ENCODE results near the gene BASP1.
"Not testable (repeated sequence)": the region's sequence is repeated elsewhere in the genome, so short reads cannot be mapped to it uniquely, and the experiment has no call there.

Gene BASP1

DNA sequence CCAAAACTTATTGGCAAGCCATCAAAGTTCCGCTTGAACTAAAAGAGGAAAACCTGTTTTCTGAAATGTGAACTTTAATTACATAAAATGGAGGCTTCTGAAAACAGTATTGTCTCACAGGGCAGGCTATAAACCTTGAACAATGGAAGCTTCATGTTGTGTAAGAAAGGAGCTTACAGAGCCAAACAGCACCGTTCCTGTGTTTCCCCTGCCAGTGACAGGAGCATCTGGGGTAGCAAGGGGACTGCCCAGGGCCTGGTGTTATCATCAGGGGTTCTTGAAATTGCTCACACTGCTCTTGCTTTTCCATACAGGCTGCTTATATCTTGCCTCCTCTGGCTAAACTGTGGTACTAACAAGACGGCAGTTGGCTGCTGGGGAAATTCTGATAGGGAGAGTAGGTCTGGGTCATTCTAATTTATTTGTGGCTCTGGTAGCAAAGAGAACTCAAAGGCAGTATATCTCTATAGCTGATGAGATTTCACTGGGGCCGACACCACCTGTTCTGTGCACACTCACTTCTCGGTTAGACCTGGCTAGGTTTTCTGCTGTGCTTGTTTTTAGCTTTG, 40.4 kb downstream of the BASP1 start:
- DNase-seq = no peak

DNA sequence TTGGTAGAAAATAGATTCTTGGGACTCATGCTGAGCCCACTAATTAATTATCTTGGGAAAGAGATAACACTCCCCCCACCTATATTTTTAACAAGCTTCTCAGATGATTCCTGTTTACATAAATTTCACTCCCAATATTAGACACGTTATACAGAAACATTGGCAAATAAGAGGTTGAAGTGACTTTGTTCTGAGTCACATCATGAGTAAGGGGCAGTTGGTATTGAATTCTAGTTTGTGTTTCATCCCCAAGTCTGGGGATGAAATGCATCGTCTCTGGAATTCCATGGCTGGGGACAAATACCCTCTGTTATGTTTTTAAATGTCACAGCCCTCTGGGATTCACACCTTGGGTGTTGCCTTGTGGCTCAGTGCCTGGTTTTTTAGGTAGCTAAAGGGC, 41.0 kb downstream of the BASP1 start:
- DNase-seq = no peak

DNA sequence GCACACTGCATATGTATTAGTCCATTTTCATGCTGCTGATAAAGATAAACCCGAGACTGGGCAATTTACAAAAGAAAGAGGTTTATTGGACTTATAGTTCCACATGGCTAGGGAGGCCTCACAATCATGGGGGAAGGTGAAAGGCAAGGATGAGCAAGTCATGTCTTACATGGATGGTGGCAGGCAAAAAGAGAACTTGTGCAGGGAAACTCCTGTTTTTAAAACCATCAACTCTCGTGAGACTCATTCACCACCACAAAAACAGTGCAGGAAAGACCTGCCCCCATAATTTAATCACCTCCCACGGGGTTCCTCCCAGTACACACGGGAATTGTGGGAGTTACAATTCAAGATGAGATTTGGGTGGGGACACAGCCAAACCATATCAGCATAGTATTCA, 41.6 kb downstream of the BASP1 start:
- DNase-seq = not testable (repeated sequence)

DNA sequence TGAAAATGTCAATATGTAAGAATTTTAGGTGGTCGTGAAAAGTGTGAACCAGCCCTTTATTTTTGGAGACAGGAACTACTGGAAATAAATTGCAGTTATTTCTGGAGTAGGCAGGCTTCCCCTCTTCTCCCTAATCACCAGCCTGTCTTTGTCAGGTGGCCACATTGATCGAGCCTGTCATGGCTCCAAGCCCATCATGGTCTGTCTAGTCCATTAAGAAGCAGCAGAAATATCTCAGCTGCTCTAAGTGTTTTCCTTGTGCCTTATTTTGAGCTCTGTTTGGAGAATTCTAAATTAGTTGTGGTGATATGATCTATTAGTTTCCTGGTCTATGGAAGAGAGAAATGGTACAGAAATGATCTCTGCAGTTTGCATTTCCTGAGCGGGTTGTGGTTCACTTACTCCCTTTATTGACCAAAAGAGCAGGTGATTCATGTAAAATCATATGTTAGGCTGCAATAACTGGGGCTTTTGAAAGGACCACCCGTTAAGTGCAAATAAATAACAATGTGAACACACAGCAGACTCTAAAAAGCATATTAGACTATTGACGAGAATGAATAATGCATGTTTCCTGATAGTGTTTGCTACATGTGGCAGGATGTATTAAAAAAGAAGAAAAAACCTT, 42.3 kb downstream of the BASP1 start:
- no peak for DNase-seq

DNA sequence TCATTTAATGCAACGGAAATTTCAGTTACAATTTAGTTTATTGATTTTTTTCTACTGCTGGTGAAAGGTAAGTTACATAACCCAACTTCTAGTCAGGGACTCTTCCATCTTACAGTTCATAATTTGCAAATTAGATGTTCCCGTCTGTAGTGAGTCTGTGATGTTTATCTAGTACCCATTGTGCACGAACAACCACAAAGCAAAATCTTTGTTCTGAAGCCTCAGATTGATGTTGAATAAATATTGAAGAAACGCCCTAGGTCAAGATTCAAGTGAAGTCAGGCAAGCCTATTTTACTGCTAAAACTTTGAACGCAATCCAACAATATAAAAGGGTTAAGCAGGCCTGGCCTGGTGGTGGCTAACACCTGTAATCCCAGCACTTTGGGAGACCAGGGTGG, 43.1 kb downstream of the BASP1 start:
- no peak for DNase-seq

DNA sequence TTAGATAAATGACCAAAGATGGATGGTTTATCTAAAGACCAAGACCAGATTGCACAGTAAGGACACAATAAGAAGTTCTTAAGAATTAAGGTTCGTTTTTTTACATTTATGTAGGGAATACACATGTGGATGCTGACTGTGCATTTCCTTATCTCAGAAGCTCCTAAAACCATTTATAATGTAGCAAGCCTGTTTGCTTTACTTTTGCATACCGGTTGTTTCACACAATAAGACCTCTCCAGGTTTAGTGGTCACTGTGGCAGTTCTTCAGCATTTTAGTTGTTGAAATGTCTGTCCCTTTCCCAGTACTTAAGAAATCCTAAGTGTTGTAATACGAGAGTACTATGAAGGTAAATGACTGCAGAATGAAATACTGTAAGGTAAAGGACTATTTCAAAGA, 43.6 kb downstream of the BASP1 start:
- DNase-seq = no peak

DNA sequence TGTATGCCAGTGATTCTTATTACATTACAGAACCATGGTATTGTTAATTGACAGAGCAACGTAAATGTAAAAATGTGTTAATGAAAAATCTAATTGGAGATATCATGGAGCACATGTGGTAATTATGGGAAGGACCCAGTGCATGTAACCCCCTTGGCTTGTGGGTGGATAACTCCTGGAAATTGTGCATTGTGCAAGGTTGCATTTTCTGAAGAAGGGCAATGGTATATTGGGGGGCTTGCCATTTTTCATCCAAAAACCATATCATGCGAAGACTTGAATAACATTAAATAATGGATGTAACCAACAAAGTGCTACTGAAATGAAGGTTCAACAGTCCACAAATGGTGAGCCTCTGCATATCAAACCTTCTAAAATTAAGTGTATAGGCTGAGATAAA, 47.6 kb downstream of the BASP1 start:
- DNase-seq = no peak

DNA sequence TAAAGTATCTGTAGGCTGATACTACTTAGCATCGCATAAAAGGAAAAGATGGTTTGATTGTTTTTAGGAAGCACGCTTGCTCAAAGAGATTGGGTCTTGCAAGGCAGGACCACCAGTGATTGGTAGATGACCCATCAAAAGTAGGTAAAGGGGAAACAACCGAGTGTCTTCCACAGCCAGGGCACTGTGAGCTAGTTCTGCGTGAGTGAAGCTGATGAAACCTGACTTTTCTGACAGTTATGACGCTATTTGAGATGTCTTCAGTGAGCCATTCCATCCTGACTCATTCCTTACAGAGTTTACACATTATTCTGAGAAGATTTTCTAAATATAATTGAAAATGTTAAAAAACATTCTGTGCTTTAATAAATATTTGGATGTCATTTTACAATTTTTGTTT, 49.7 kb downstream of the BASP1 start:
- no peak for DNase-seq

DNA sequence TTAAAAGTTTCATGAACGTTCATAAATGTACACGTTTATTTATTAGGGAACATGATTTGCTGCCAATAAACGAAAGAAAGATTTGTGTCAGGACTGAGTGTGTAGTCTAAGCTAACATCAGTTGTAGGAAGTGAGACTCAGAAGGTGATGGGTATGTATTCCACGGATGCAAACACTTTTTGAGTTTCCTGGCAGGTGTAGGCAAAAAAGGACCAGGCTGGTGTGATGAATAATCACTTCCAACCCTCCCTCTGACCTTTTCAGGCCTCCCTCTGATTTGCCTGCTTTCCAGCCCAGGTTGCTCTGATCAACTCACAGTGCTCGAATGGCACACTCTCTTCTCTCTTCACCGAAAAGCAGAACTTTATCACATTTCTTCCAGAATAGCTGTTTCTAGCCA, 51.8 kb downstream of the BASP1 start:
- DNase-seq = no peak

DNA sequence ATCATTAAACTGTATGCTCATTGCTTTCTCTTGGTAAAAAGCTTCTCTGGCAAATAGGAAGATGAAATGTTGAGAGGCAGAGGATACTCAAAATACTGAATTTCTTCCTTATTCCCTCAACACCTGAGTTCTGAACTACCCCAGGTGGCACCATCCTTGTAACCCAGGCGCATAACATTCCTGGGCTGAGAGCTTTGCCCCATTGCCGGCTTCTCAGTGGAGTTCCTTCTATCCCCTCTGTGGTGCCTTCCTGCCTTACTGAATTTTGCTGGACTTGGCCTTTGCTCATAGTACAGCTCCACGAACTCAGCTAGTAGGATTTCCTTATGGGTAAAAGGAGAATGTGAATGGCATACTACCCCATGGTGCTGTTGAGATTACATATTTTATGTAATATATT, 54.7 kb downstream of the BASP1 start:
- no peak for DNase-seq

DNA sequence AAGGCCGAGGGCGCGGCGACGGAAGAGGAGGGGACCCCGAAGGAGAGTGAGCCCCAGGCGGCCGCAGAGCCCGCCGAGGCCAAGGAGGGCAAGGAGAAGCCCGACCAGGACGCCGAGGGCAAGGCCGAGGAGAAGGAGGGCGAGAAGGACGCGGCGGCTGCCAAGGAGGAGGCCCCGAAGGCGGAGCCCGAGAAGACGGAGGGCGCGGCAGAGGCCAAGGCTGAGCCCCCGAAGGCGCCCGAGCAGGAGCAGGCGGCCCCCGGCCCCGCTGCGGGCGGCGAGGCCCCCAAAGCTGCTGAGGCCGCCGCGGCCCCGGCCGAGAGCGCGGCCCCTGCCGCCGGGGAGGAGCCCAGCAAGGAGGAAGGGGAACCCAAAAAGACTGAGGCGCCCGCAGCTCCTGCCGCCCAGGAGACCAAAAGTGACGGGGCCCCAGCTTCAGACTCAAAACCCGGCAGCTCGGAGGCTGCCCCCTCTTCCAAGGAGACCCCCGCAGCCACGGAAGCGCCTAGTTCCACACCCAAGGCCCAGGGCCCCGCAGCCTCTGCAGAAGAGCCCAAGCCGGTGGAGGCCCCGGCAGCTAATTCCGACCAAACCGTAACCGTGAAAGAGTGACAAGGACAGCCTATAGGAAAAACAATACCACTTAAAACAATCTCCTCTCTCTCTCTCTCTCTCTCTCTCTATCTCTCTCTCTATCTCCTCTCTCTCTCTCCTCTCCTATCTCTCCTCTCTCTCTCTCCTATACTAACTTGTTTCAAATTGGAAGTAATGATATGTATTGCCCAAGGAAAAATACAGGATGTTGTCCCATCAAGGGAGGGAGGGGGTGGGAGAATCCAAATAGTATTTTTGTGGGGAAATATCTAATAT, 58.1 kb downstream of the BASP1 start:
- no peak for DNase-seq

DNA sequence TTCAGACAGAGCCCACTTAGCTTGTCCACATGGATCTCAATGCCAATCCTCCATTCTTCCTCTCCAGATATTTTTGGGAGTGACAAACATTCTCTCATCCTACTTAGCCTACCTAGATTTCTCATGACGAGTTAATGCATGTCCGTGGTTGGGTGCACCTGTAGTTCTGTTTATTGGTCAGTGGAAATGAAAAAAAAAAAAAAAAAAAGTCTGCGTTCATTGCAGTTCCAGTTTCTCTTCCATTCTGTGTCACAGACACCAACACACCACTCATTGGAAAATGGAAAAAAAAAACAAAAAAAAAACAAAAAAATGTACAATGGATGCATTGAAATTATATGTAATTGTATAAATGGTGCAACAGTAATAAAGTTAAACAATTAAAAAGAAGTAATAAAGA, 59.0 kb downstream of the BASP1 start:
- no peak for DNase-seq

DNA sequence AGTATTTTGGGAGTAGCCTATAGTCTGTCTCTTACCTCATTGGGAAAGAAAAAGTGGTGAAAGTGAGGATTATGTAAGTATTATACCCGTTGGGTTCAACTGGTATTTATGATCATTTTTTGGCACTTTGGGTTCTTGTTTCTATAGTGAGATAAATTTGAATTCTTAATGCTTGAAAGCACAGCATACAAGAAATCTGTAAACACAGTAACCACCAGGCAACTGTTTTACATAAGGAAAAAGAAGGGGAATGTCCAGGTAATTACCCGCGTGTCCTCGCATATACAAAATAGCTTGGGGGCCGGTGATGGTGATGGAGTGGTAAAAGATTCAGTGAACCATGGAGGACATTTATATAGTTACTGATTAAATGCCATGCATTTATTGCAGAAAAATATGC, 60.5 kb downstream of the BASP1 start:
- no peak for DNase-seq

DNA sequence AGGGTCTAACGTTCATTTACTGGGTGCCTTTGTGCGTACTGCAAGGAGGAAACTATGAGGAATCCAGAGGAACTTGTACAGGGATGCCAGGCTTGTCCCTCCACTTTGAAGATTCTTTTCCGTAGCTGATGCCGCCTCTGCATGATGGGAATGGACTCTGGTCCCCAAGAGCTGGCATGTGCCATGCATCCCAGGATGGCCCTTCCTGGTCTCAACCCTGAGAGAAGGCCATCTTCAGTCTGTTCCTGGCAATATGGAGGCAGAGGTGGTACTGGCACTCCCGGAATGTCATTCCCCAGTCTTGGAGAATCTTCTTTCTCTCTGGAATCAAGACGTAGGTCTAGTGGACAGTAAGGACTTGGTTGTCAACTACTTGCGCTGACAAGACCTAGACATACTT, 61.5 kb downstream of the BASP1 start:
- no peak for DNase-seq

DNA sequence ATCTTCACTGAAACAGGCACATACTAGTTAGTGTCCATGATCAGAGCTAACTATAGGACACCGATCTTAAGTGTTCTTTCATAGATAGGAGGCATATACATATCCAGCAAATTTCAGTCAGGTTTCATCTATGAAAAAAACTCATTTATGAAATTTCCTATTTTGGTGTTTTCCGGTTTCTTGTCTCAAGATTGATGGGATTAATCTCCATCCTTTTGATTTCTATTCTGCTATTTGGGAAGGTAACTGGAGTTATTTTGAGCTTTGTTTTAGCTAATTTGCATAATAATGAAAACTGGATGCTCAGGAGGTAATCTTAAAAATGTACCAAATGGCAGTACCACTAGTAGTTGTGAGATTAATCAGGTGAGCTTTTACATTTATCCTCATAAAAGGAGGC, 62.1 kb downstream of the BASP1 start:
- DNase-seq = no peak

DNA sequence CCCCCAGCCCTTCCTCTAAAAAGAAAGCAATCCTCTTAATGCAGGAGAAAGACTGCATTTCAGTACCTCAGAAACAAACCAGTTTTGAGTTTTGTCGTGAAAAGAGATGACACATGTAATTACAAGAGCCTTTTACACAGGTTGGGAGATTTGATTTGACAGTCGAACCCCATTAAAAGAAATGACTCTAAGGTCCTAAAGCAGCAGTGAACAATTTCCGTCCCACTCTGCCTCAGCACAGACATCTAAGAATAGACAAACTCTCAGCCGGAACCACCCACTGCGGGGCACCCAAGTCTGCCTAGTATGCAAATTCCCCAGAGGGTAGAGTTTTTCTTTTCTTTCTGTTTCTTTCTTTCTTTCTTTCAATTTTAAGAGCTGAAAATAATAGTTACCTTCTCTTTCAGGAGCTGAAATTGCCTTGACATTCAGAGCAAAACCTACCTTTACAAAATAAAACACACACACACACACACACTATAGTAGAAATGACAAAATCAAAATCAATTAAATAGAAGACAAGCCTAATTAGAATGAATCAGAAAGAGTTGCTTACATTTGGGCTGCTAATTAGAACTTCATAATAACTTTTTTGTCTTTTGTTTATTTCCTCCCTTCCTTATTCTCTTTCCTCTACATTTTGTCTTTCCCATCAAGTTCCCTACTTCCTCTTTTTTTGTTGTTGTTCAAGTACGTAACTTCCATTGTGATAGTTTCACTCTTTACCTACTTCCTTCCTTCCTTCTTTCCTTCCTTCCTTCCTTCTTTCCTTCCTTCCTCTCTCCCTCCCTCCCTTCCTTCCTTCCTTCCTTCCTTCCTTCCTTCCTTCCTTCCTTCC, 65.1 kb downstream of the BASP1 start:
- no peak for DNase-seq

DNA sequence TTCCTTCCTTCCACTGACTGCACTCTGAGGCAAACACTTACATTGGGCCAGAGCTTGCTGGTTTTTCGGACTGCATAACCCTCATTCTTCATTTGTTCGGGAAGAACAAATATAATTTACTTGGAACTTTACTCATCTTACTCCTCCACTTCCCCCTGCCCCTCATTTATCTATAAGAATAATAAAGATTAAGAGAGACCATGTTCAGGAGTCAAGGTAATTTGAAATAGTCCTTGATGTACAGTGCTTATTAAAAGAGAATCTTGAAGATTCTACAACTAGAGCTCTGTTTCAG, 65.6 kb downstream of the BASP1 start:
- no peak for DNase-seq

DNA sequence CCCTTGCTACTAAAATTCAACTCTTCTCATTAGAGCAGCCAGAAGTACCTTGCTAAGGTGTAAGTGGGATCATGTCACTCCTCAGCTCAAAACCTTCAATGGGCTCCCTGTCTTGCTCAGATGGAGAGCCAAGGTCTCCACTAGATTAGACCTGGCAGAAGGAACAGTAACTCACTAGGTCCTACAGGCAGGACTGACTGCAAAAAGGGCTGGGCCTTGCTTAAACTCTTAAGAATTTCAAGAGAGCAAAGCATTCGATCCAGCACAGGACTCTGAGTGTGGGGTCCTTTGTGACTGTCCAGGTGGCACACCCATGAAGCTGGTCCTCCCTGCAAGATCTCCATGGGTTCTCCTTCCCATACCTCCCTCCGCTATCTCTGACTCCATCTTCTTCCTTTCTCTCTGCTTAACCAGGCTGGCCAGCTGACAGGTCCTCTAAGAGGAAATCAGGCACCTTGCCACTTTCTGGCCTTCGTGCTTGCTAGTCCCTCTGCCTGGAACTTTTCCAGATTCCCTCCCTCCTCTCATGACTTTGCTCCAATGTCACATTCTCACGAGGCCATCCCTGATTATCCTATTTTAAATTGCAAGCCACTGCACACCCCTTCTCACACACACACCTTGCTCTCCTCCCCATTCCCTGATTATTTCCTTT, 70.2 kb downstream of the BASP1 start:
- no peak for DNase-seq

DNA sequence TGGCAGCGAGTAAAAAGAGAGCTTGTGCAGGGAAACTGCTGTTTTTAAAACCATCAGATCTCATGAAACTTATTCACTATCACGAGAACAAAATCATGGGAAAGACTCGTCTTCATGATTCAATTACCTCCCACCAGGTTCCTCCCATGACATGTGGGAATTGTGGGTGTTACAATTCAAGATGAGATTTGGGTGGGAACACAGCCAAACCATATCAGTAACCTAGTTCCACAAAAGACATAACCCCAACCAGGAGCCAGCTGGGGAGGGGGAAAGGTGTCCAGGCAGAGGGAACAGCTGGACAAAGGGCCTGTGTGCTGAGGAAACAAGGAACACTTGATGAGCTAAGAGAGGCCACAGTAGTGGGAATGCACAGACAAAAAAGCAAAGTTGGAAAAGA, 71.1 kb downstream of the BASP1 start:
- DNase-seq = no peak

DNA sequence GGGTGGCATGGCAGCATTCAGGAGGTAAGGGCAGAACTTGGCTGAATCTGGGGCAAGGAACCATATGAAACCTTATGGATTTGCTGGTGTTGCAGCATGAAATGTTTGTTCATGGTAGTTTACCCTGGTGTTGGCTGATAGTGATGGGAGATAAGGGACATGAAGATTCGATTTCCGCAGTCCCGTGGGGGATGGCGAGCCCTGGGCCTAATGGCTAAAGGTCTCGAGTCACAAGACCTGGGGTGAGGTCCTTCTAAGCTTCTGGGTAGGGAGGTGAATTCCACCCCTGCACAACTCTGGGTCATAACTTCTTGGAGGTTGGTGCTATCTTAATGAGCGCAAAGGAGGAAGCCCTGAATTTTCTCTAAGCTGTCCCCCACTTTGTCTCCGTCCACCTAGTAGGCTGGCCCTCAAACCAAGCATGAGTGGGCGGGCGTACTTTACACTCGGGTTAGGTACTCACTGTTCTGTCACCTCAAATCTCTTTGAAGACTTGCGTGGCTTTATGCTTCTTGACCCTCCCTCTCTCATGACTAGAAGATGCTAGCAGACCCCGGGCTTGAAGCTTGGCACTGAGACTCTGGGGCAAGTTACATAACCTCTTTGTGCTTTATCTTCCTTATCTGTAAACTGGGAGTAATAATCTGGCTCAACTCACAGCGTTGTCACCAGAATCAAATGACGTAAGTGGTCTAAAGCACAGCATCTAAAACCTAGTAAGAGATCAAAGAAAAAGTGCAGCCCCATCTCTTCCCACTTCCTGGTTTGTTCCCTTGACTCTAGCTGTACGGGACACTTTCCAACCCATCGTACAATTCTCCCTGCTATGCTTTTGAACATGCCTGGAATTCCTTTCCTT, 72.5 kb downstream of the BASP1 start:
- DNase-seq = no peak

DNA sequence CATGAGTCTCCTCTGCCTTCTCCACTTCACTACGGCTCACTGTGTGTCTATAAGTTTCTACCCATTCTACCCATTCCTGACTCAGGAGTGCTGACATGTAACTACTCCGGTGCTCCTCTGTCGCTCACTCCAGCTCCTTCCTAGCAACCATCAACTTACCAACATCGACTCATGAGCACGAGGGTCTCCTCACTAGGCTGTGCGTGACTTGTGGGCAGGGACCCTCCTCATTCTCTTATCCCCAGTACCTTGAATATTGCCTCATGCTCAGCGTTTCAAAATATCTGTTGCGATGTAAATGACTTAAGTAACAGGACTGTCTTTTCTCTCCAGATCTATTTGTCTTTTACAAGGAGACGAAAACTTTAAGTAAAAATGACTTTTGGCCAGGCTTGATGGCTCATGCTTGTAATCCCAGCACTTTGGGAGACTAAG, 73.1 kb downstream of the BASP1 start:
- DNase-seq = no peak

DNA sequence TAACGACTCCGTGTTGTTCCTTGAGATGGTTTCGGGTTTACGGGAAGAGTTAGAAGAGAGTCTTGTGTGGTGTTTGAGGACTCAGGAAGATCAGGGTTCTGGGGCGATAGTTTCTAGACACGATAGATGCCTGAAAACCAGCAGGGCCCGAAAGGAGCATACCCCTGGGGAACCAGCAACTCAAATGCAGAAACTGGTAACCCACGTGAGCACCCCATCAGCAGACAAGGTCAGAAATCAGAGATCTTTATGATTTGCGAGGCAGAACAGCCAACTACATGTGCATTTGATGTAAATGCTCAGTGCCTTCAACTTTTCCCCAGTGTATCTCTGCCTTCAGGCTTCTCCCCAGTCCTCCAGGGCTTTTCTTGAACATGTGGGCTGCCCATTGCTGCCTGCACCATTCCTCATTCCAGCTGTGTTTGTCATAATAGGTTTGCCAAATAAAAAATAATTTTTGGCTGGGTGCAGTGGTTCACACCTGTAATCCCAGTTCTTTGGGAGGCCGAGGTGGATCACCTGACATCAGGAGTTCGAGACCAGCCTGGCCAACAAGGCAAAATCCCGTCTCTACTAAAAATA, 75.1 kb downstream of the BASP1 start:
- no peak for DNase-seq
